Fibroblast of skin of right quadriceps (primary cell): Measurements from ENCODE around the gene PCDHGA7.
"Not testable (repeated sequence)": the region's sequence is repeated elsewhere in the genome, so short reads cannot be mapped to it uniquely, and the experiment has no call there.

Experiments used
- DNase-seq: peaks from one replicate; pipeline ENCODE4 v3.0.0-alpha.2; 2013

The PCDHGA7 gene

GRCh38 chr5:141430332-141431113, 48.0 kb downstream of the PCDHGA7 start, which contains the start of gene PCDHGA12:
Gene PCDHGA12 (plus strand): TSS chr5:141430507. CDS start chr5:141430760, 253 bp downstream.
- DNase-seq: peak; percentile 92

GRCh38 chr5:141431286-141431685, 48.7 kb downstream of the PCDHGA7 start:
- peak; percentile 42 for DNase-seq

GRCh38 chr5:141432308-141432707, 49.8 kb downstream of the PCDHGA7 start:
- DNase-seq: not testable (repeated sequence)

GRCh38 chr5:141432726-141433125, 50.2 kb downstream of the PCDHGA7 start:
- not testable (repeated sequence) for DNase-seq

GRCh38 chr5:141434006-141434405, 51.5 kb downstream of the PCDHGA7 start:
- DNase-seq: no peak
